Stimulated activated CD4-positive, alpha-beta T cell treated with anti-CD3 and anti-CD28 coated beads, TNF-alpha, amount 100 ng/mL, for 4 hours (primary cell): Measurements from ENCODE around the gene TMEM192.
"Not testable (repeated sequence)": the region's sequence is repeated elsewhere in the genome, so short reads cannot be mapped to it uniquely, and the experiment has no call there.

Experiments used
- DNase-seq, 3 experiments: peaks; one replicate each; pipeline ENCODE4 v3.0.0-alpha.2; 2020; ENCODE audit warnings: low read depth in 3 of 3

TMEM192 gene

GRCh38 chr4:165092187-165092586, 20.5 kb downstream of the TMEM192 start:
- not testable (repeated sequence) for DNase-seq

GRCh38 chr4:165088366-165088765, 24.3 kb downstream of the TMEM192 start:
- DNase-seq, result no peak

DNA sequence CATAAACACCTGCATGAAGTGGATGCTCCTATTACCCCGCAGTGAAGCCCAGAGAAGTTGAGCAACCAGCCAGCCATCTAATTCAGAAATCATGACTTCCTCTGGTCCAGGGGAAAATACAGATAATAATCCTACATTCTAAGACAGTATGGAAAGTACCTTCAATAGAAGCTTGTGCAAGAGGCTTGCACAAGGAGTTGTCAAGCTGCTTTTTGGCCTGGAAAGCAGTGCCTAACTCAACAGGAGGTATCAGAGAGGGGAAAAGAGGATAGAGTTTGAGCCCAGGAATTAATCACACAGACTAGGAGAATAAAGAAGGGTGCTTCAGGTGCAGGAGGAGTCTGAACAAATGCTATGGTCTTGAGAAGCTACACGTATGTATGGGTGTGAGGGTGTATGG, 26.7 kb downstream of the TMEM192 start:
- DNase-seq, result no peak

- not testable (repeated sequence) for DNase-seq
These were observed 27.9 kb downstream of the TMEM192 start for GRCh38 chr4:165084787-165085186.

DNA sequence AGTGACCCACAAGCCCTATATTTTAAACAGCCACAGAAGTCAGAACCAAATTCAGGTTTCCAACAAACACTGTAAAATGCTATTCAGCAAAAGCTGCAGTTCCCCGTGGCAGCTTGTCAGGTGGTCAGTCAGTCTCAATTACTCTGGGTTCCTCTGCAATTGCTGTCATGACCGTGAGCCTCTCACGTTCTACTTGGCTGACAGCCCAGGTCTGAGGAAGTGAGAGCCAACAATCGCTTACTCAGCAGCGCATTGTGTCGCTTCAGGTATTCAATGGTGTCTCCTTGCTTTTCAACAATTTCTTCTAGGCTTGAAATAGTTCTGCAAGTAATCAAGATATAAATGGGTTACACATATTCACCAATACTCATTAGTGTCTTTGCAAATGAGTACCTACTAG, 33.2 kb downstream of the TMEM192 start:
- no peak for DNase-seq

- no peak for DNase-seq
These were observed 35.6 kb downstream of the TMEM192 start for GRCh38 chr4:165077034-165077578.

- not testable (repeated sequence) for DNase-seq
These were observed 39.3 kb downstream of the TMEM192 start for GRCh38 chr4:165073346-165073745.

- DNase-seq, result no peak
These were observed 42.1 kb downstream of the TMEM192 start for GRCh38 chr4:165070560-165070959.

DNA sequence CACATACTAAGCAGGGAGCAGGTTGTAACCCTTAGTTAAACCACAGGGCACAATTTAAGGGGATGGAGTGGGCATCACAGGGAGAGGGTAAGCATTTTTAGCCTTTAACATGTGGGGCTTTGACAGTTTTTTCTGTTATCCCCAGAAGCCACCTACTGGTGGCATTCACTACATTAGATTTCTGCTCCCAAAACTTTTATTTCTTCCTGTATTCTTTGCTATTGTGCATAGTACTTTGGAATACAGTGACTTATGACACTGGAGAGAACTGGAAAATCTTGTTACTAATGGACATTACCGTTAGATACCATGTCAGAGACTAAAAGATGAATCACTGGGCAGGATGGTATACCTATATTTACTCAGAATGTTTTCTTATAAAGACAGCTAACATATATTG, 51.7 kb downstream of the TMEM192 start:
- DNase-seq, result no peak

- no peak for DNase-seq
These were observed 53.3 kb downstream of the TMEM192 start for GRCh38 chr4:165059386-165059785.

DNA sequence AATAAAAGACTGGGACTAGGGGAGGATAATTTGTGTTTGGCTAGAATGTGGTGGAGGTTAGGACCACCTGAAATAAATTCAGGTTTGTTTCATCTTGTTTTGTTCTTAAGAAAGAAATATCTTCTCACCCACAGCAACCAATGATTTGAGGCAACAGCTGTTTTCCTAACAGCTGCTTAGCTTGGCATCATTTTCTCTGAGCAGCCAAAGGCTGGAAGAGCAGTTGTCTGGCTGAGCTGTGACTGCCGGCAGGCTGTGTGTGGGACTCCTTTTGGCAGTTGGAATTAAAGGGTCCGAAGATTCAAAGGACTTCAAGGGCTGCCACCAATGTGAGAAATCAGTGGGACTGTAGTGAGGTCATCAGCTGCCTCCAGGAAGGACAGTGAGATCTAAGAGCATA, 54.0 kb downstream of the TMEM192 start:
- DNase-seq, result no peak

GRCh38 chr4:165055601-165056000, 57.1 kb downstream of the TMEM192 start:
- DNase-seq, result no peak

DNA sequence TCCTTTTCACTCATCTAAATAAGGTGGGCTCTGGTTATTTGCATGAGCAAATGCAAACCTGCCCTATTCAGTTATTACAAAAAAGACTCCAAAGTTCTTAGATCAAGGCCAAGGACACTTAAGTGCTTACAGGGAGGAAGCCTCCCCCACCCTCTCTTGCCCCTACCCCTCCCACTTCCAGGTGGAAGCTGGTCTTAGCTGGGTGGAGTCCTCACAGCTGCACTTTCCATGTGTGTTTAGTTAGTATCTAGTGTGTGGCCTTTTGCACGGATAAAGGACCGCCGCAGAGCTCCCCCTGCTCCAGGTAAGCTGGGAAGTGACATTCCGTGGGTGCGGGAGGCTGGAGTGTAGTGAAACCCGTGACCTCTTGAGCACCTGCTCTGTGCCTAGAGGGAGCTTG, 59.0 kb downstream of the TMEM192 start, which contains the start of gene TRIM75:
Gene TRIM75 (plus strand): TSS at position 222 of the 400 bp plus-strand sequence. CDS start 5,282 bp downstream, outside the sequence.
- no peak for DNase-seq

- no peak for DNase-seq
These were observed 60.0 kb downstream of the TMEM192 start for GRCh38 chr4:165052627-165053026.

- DNase-seq, result no peak
These were observed 64.5 kb downstream of the TMEM192 start for GRCh38 chr4:165048170-165048569.

GRCh38 chr4:165031436-165032211, 81.0 kb downstream of the TMEM192 start, which contains the start of gene TRIM60:
Gene TRIM60, plus strand, starts transcription at chr4:165031999. Its CDS starts 8,074 bp downstream, at chr4:165040073.
- no peak for DNase-seq

DNA sequence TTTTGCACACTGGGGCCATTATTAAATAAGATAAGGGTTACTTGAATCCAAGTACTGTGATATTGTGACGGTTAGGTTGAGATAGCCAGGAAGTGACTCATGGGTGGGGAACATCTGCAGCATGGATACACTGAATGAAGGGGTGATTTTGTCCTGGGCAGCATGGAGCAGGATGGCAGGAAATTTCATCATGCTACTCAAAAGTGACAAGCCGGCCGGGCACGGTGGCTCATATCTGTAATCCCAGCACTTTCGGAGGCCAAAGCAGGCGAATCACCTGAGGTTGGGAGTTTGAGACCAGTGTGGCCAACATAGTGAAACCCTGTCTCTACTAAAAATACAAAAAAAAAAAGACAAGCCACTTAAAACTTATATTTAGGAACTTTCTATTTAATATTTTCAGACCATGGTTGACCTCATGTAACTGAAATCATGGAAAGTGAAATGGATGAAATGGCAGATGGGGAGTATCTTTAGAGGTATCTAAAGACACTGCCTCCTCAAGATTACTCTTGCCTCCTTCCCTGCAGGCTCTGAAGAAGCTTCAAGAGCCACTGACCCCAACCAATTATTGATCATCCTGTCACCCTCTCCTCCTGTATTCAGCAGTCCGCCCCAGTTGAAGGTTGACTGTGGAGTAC, 84.8 kb downstream of the TMEM192 start:
- no peak for DNase-seq

DNA sequence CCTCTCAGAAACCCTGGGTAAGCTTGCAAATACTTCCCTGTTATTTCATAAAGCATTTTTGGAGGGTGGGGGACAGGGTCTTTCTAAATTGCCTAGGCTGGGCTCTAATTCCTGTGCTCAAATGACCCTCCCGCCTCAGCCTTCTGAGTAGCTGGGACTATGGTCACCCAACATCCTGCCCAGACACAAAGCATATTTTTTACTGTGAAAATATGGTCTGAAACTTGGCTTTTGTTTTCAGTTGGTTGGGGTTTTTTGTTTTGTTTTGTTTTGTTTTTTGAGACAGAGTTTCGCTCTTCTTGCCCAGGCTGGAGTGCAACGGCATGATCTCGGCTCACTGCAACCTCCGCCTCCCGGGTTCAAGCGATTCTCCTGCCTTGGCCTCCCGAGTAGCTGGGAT, 86.9 kb downstream of the TMEM192 start:
- not testable (repeated sequence) for DNase-seq
